Esophagus (tissue), 2 donors: ENCODE data around the gene DEPP1. TPM values are rescaled to one million over a fixed set of nuclear protein-coding genes. Genes with fewer than 3 reads are reported as not detected.

ENCODE experiments used
- H3K27ac ChIP-seq, 2 donors: one replicate each; pipeline ENCODE4 v1.5.1; 2013; ENCODE audit warnings: low read depth in 2 of 2, mild to moderate bottlenecking in 2 of 2, inconsistent platforms in 1 of 2, low read length in 1 of 2, moderate library complexity in 1 of 2
- H3K27me3 ChIP-seq, 2 donors: one replicate each; pipeline ENCODE4 v1.6.1; 2013; ENCODE audit warnings: low read length in 2 of 2, control low read depth in 1 of 2, mild to moderate bottlenecking in 1 of 2; ENCODE audit not compliant: insufficient read depth in 2 of 2, control insufficient read depth in 1 of 2
- H3K36me3 ChIP-seq, 2 donors: one replicate each; pipeline ENCODE4 v1.6.1; 2013; ENCODE audit warnings: low read length in 1 of 2; ENCODE audit not compliant: control insufficient read depth in 2 of 2, insufficient read depth in 2 of 2
- H3K4me1 ChIP-seq, 2 donors: one replicate each; pipeline ENCODE4 v1.6.1; 2013; ENCODE audit warnings: low read length in 1 of 2; ENCODE audit not compliant: control insufficient read depth in 2 of 2, insufficient read depth in 2 of 2
- H3K4me3 ChIP-seq, 2 donors: one replicate each; pipeline ENCODE4 v1.5.1; 2013; ENCODE audit warnings: low read length in 2 of 2, mild to moderate bottlenecking in 2 of 2, low read depth in 1 of 2, moderate library complexity in 1 of 2
- H3K9me3 ChIP-seq, 2 donors: one replicate each; pipeline ENCODE4 v1.6.1; 2013; ENCODE audit warnings: mild to moderate bottlenecking in 2 of 2, low read depth in 1 of 2, low read length in 1 of 2, moderate library complexity in 1 of 2; ENCODE audit not compliant: control insufficient read depth in 2 of 2, insufficient read depth in 1 of 2
- WGBS, 2 donors: extraction: QIAGEN DNeasy Blood & Tissue Kit; methylation state at CpG; one replicate each; pipeline ENCODE4 v1.1.7; 2013; 5-methylcytosine and 5-hydroxymethylcytosine counted together
- polyA plus RNA-seq, 2 donors: library from polyadenylated mRNA; stranded (reverse); fragments of 200-250 nt; gene quantifications; one replicate each; pipeline ENCODE4 v1.2.3, GENCODE V29; 2013
- donor health status: healthy with polysubstance abuse.
- donor health status: Bipolar disorder and iron deficiency.

DEPP1 gene
- polyA plus RNA-seq, 2 donors = 7.7 to 29.0 TPM

DNA sequence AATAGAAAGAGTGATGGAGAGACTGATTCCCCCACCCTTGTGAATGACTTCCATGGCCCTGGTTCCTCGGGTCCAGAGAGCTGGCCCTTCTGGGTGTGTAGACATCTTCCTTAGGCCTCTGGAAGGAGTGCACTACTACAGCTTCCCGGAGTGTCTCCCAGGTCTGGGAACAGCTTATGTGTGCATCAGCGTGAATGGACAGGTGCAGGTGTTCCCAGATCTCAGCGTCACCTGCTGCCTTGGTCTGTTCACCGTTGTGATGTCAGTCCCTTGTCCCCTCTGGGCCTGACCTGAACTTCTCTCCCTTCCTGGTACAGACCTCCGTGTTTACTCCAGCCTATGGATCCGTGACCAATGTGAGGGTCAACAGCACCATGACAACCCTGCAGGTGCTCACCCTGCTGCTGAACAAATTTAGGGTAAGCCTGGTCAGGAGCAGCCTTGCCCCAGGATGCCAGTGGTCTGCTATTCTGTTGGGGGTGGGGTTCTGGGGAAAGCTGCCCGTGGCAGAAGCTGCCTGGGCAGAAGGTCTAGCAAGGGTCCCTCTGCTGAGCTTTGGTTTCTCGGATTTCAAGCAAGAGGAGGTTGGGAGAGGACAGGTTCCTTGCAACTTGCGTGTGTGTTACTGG is 10.5 kb upstream of the DEPP1 start:
- H3K4me1 ChIP-seq = peaks cover 7 to 8% of the 10 kb centered on the region in 2 donors
- H3K36me3 ChIP-seq = peaks cover 0 to 2% of the 10 kb centered on the region in 2 donors
- H3K4me3 ChIP-seq = no peak overlapping the region
- peaks cover 0 to 2% of the 10 kb centered on the region in 2 donors for H3K9me3 ChIP-seq
- no peaks in the 10 kb centered on the region for H3K27me3 ChIP-seq
- WGBS, 2 donors = 82 to 93% methylated on average over 10 of the region's 10 CpGs
- no peak overlapping the region for H3K27ac ChIP-seq

DNA sequence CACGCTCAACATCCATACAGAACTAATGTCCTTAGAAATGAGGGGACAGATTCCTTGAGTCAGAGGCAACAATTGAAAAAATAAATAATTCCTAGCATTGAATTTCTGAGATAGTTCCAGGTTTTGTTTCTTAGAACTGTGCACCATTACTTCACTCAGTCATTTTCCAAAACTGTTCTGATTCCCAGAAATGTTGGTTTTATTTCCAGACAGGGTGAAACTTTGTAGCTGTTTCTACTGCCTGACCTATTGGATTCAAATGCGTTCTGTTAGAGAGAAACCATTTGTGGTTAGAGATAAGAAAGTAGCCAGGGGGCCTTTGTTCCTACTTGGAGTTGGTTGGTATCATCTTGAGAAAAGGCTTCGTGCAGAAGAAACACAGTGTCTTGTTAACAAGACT is 8.1 kb upstream of the DEPP1 start:
- no peaks in the 10 kb centered on the region for H3K9me3 ChIP-seq
- no peaks in the 10 kb centered on the region for H3K36me3 ChIP-seq
- no peak overlapping the region for H3K27ac ChIP-seq
- WGBS, 2 donors = 61 to 76% methylated on average over 3 of the region's 3 CpGs
- H3K4me3 ChIP-seq = no peak overlapping the region
- no peaks in the 10 kb centered on the region for H3K27me3 ChIP-seq
- peaks cover 3 to 14% of the 10 kb centered on the region in 2 donors for H3K4me1 ChIP-seq

DNA sequence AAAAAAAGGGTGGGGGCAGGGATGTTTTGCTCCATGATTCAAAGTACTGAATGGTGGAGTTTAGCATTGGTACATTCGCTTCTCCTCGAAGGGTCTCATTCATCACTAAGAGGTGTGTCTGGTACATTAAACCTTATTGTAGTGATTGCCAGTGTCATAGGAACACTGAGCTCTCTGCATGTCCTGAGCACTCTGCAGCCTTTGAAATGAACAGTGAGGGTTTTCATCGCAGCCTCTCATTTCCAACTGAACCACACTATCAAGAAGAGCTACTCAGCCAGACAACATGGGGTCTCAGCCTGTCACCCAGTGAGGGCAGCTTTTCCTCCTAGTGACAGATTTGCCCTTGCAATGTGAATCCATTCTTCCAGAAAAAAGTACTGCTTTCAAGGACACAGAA is 7.6 kb upstream of the DEPP1 start:
- H3K36me3 ChIP-seq = no peaks in the 10 kb centered on the region
- 85 to 94% methylated on average over 3 of the region's 3 CpGs for WGBS, 2 donors

DNA sequence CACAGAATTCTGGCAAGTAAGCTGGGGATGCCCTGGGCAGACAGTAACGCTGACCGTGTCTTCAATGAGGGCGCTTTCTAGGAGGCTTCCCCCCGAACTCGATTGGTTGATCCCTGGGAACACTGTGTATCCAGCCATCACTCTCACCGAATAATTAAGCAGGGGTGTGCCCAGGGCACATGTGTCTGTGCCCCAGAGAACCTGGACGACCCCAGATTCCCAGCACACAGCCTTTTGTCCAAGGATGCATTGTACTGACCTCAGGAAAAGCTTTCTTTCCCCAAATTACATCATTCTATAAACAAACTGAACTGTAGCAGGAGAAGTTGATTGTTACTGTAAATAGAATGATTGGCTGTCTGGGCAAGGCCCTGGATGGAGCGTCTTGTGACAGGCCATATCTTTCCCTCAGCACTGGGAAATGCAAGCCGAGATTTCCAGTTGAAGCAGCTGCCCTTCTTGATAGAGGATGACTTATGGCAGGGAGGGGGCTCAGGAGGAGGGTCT is 6.6 kb upstream of the DEPP1 start:
- Histone ChIP-seq H3K27me3 (no peaks in the 10 kb centered on the region), H3K4me3 (no peak overlapping the region), H3K36me3 (no peaks in the 10 kb centered on the region), H3K4me1 (peaks cover 10 to 20% of the 10 kb centered on the region in 2 donors), H3K9me3 (no peaks in the 10 kb centered on the region), H3K27ac (no peak overlapping the region)
- 55 to 69% methylated on average over 9 of the region's 9 CpGs for WGBS, 2 donors

More for the DNA sequence above, 7.6 kb upstream of the DEPP1 start:
- H3K4me1 ChIP-seq = peaks cover 6 to 16% of the 10 kb centered on the region in 2 donors
- no peaks in the 10 kb centered on the region for H3K9me3 ChIP-seq
- H3K27me3 ChIP-seq = no peaks in the 10 kb centered on the region
- H3K27ac ChIP-seq = peak overlapping the region in 1 of 2 donors; percentile 42
- no peak overlapping the region for H3K4me3 ChIP-seq

DNA sequence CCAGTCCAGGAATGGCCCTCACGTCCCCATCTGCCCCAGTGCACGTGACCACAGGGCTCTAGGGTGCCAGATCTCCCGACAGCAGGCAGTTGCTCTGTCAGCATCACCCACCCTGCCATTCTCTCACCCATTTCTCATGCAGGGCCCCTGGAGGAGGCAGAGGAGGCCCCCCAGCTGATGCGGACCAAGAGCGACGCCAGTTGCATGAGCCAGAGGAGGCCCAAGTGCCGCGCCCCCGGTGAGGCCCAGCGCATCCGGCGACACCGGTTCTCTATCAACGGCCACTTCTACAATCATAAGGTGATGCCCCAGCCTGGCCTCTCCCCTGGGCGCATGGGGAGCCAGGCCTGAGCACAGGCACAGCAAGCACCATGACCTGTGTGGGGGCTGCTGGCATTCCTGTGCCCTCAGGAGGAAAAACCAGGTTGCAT is 6.1 kb upstream of the DEPP1 start:
- WGBS, 2 donors = 94 to 96% methylated on average over 15 of the region's 15 CpGs
- Histone ChIP-seq H3K27me3 (no peaks in the 10 kb centered on the region), H3K9me3 (no peaks in the 10 kb centered on the region), H3K4me1 (peaks cover 13 to 25% of the 10 kb centered on the region in 2 donors), H3K27ac (no peak overlapping the region), H3K36me3 (no peaks in the 10 kb centered on the region), H3K4me3 (no peak overlapping the region)

DNA sequence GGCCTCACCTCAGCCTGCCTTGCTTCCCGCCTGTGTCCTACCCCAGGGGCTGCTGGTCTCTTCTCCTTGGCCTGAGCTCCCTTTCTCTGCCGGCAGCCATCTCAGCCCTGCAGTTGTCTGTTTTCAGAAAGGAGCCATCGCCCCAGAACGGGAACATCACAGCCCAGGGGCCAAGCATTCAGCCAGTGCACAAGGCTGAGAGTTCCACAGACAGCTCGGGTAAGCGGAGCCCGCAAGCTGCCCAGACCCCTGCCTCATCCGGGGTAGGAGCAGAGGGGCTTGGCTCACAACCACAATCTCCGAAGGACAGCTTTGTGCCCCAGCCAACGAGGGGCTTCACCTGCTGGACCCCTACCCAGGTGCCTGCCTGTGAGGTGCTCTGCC is 5.3 kb upstream of the DEPP1 start:
- peaks cover 21 to 33% of the 10 kb centered on the region in 2 donors for H3K4me1 ChIP-seq
- 90 to 91% methylated on average over 10 of the region's 10 CpGs for WGBS, 2 donors
- H3K27ac ChIP-seq = no peak overlapping the region
- no peak overlapping the region for H3K4me3 ChIP-seq
- no peaks in the 10 kb centered on the region for H3K36me3 ChIP-seq
- no peaks in the 10 kb centered on the region for H3K27me3 ChIP-seq
- H3K9me3 ChIP-seq = no peaks in the 10 kb centered on the region

DNA sequence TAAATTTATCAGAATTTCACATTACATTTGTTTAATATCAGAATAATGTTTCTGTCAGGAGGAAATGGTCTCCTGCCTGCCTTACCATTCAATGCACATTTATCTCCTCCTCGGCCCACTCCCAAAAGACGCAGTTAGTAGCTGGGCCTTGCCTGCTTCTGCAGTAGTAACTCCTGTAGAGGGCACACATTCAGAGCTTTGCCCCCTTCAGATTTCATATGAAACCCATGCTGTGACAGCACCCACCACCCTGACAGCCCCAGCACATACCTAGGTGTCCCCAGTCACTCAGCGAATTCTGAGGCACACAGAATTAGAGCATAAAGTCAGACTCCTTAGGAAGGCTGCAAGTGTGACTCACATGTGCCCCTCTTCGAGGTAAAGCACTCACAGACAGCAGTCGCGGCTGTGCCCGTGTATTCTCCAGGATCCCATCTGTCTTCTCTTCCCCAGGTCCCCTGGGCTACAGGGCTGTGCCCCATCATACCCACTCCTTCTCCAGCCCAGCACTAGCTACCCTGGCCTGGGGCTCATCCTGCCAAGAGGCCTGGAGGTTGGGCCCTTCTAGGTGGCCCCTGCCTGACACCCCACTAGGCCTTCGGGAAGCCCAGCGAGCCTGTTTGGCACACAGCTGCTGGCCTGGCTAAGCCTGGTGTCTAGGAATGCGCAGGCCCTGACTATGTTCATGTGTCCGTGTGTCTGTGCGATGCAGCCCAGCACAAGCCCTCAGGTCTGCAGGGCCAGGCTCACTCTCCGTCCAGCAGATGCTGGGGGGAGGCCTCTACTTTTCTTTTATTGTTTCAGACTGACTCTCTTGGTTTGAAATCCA is 4.7 kb upstream of the DEPP1 start:
- H3K9me3 ChIP-seq = no peaks in the 10 kb centered on the region
- H3K36me3 ChIP-seq = no peaks in the 10 kb centered on the region
- no peaks in the 10 kb centered on the region for H3K27me3 ChIP-seq
- H3K27ac ChIP-seq = no peak overlapping the region
- no peak overlapping the region for H3K4me3 ChIP-seq
- H3K4me1 ChIP-seq = peaks cover 22 to 35% of the 10 kb centered on the region in 2 donors
- 89% methylated on average over 13 of the region's 13 CpGs for WGBS, 2 donors

DNA sequence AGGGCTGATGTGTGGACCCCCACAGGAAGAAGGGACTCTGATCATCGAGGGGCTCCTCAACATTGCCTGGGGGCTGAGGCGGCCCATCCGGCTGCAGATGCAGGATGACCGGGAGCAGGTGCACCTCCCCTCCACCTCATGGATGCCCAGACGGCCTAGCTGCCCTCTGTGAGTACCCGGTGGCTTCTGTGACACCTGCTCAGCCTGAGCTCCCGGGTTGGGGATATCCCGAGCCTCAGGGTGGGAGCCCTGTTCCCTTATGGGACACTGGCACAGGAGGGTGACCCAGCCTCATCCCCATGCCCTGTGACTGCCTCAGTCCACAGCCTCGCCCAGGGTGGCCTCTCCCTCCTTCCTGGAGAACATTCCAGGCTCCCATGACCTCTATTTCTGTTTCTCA is 3.9 kb upstream of the DEPP1 start:
- peaks cover 27 to 38% of the 10 kb centered on the region in 2 donors for H3K4me1 ChIP-seq
- H3K27ac ChIP-seq = peak overlapping the region in 1 of 2 donors; percentile 1
- no peaks in the 10 kb centered on the region for H3K27me3 ChIP-seq
- H3K4me3 ChIP-seq = no peak overlapping the region
- H3K9me3 ChIP-seq = no peaks in the 10 kb centered on the region
- WGBS, 2 donors = 81 to 86% methylated on average over 9 of the region's 9 CpGs
- no peaks in the 10 kb centered on the region for H3K36me3 ChIP-seq

DNA sequence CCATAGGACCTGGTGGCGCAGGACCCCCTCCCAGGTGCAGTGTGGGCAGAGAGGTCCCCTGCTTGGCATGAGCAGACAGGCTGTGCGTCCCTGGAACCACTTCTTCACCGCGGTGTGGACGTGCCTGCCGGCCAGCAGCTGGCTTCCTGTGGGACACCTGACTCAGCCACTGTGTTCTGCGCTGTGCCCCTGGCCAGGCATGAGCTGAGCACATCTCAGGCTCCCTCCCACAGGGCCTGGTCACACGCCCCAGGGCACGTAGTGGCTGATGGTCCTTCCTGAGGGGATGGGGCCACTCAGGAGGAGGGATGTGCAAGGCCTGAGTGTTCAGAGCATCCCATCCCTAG is 3.5 kb upstream of the DEPP1 start:
- no peaks in the 10 kb centered on the region for H3K9me3 ChIP-seq
- WGBS, 2 donors = 84 to 86% methylated on average over 9 of the region's 9 CpGs
- H3K4me3 ChIP-seq = no peak overlapping the region
- peaks cover 29 to 39% of the 10 kb centered on the region in 2 donors for H3K4me1 ChIP-seq
- H3K27ac ChIP-seq = peak overlapping the region; percentile 40 to 76
- H3K36me3 ChIP-seq = peaks cover 0 to under 1% of the 10 kb centered on the region in 2 donors
- no peaks in the 10 kb centered on the region for H3K27me3 ChIP-seq
